Neural cell (in vitro differentiated cells): ENCODE data around the gene SAP30L. TPM values are rescaled to one million over a fixed set of nuclear protein-coding genes. Genes with fewer than 3 reads are reported as not detected.

Experiments used
- H2AFZ ChIP-seq: fragments of 200-600, 300-800 bp; sonication (generic), shearing (Covaris generic); 2 replicates; pipeline ENCODE4 v1.6.0; 2014; ENCODE audit warnings: low read depth, mild to moderate bottlenecking, antibody characterized with exemption, low read length, moderate library complexity
- H3F3A ChIP-seq: fragments of 200-600 bp; shearing (Covaris generic); 2 replicates; pipeline ENCODE4 v1.6.1; 2016; ENCODE audit warnings: mild to moderate bottlenecking, moderate library complexity, mixed read lengths, antibody characterized with exemption, low read length; ENCODE audit not compliant: insufficient read depth, poor library complexity, severe bottlenecking
- H3K27ac ChIP-seq: fragments of 200-600, 300-800 bp; sonication (generic), shearing (Covaris generic); 2 replicates; pipeline ENCODE4 v1.5.1; 2014; ENCODE audit warnings: mild to moderate bottlenecking, low read length, moderate library complexity
- H3K27me3 ChIP-seq: fragments of 300-800, 200-600 bp; sonication (generic), shearing (Covaris generic); 2 replicates; pipeline ENCODE4 v1.6.0; 2014; ENCODE audit warnings: mild to moderate bottlenecking, low read depth, low read length, moderate library complexity; ENCODE audit not compliant: insufficient read depth
- H3K36me3 ChIP-seq: fragments of 300-800, 200-600 bp; sonication (generic), shearing (Covaris generic); 2 replicates; pipeline ENCODE4 v1.5.1; 2014; ENCODE audit warnings: mild to moderate bottlenecking, antibody characterized with exemption, low read length, moderate library complexity; ENCODE audit not compliant: insufficient read depth
- H3K4me2 ChIP-seq: fragments of 300-800, 200-600 bp; sonication (generic), shearing (Covaris generic); 2 replicates; pipeline ENCODE4 v1.6.0; 2014; ENCODE audit warnings: mild to moderate bottlenecking, low read length
- H3K4me3 ChIP-seq: fragments of 300-800, 200-600 bp; sonication (generic), shearing (Covaris generic); 2 replicates; pipeline ENCODE4 v1.5.1; 2014; ENCODE audit warnings: mild to moderate bottlenecking, low read length, moderate library complexity
- H3K79me2 ChIP-seq: fragments of 200-600 bp; shearing (Covaris generic); replicated peaks from 2 replicates; pipeline ENCODE4 v1.6.0; 2014; ENCODE audit warnings: mild to moderate bottlenecking, low read length, moderate library complexity; ENCODE audit not compliant: insufficient read depth
- H3K9ac ChIP-seq: fragments of 300-800, 200-600 bp; sonication (generic), shearing (Covaris generic); 2 replicates; pipeline ENCODE4 v1.6.1; 2016; ENCODE audit warnings: mild to moderate bottlenecking, low read length, mixed read lengths
- H3K9me2 ChIP-seq: fragments of 200-600 bp; shearing (Covaris generic); 2 replicates; pipeline ENCODE4 v1.6.1; 2016; ENCODE audit warnings: mild to moderate bottlenecking, low read length, mixed read lengths; ENCODE audit not compliant: insufficient read depth
- H3K9me3 ChIP-seq: fragments of 200-600, 300-800 bp; sonication (generic), shearing (Covaris generic); 2 replicates; pipeline ENCODE4 v1.6.1; 2016; ENCODE audit warnings: mild to moderate bottlenecking, mixed run types, low read length, moderate library complexity, mixed read lengths
- H4K20me1 ChIP-seq: fragments of 200-600 bp; shearing (Covaris generic); 2 replicates; pipeline ENCODE4 v1.6.1; 2016; ENCODE audit warnings: mild to moderate bottlenecking, mixed run types; ENCODE audit not compliant: insufficient read depth
- EP300 ChIP-seq: fragments of 450-650 bp; conservative IDR thresholded peaks from 2 replicates; pipeline ENCODE4 v1.6.1; 2014; ENCODE audit warnings: antibody characterized with exemption, mild to moderate bottlenecking, moderate library complexity; ENCODE audit not compliant: poor library complexity, severe bottlenecking
- EZH2 ChIP-seq: fragments of 200-600, 300-800 bp; shearing (Covaris generic), sonication (generic); IDR thresholded peaks from 2 replicates; pipeline ENCODE4 v1.6.1; 2014; ENCODE audit warnings: antibody characterized with exemption, low read length, borderline replicate concordance, mild to moderate bottlenecking; ENCODE audit not compliant: insufficient read depth, poor library complexity, severe bottlenecking
- MXI1 ChIP-seq: fragments of 450-650 bp; conservative IDR thresholded peaks from 2 replicates; pipeline ENCODE4 v1.6.1; 2014; ENCODE audit warnings: antibody characterized with exemption, mild to moderate bottlenecking; ENCODE audit not compliant: poor library complexity, severe bottlenecking
- POLR2AphosphoS5 ChIP-seq: IDR thresholded peaks from 2 replicates; pipeline ENCODE4 v1.6.1; 2012
- RAD21 ChIP-seq: fragments of 450-650 bp; conservative IDR thresholded peaks from 2 replicates; pipeline ENCODE4 v1.6.1; 2014; ENCODE audit warnings: antibody characterized with exemption, mild to moderate bottlenecking, moderate library complexity
- SMC3 ChIP-seq: fragments of 450-650 bp; conservative IDR thresholded peaks from 2 replicates; pipeline ENCODE4 v1.6.1; 2014; ENCODE audit warnings: antibody characterized with exemption, mild to moderate bottlenecking, moderate library complexity; ENCODE audit not compliant: poor library complexity
- TAF1 ChIP-seq: IDR thresholded peaks from 2 replicates; pipeline ENCODE4 v1.6.1; 2012; ENCODE audit warnings: low read depth
- polyA plus RNA-seq: library from polyadenylated mRNA; depleted of rRNA; stranded (reverse); fragments of >200 nt; gene quantifications from 2 replicates; pipeline ENCODE4 v1.2.3, GENCODE V29; 2014
- TF ChIP-seq, protein P1 (sequence below): fragments of 450-650 bp; IDR thresholded peaks from 2 replicates; pipeline ENCODE4 v1.5.1; 2014; ENCODE audit warnings: antibody characterized with exemption, mild to moderate bottlenecking, moderate library complexity; ENCODE audit not compliant: poor library complexity, severe bottlenecking
- TF ChIP-seq, protein P2 (sequence below): IDR thresholded peaks from 2 replicates; pipeline ENCODE4 v1.6.1; 2012; ENCODE audit warnings: borderline replicate concordance

SAP30L gene
- polyA plus RNA-seq, 1 donor from 2014 or later: 18.5 TPM

DNA sequence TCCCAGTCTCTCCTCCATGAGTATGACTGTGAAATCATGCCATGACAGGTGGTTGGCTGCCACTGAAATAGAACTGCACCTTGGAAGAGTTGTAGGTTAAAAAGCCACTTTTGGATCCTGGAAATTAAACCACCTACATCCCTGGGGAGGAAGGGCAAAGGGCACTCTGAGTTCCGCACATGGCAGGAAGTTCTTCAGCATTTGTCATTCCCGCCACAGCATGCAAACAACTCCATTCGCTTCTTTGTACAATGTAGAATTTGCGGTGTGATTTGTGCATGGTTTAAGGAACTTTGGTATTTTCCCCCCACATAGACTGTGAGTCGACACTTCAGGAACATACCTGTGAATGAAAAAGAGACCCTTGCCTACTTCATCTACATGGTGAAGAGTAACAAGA is 9.8 kb downstream of the SAP30L start:
- H3F3A ChIP-seq: no peaks in the 10 kb centered on the region
- H3K4me2 ChIP-seq: no peak overlapping the region
- H3K79me2 ChIP-seq: no peaks in the 10 kb centered on the region
- H3K9ac ChIP-seq: no peak overlapping the region
- H2AFZ ChIP-seq: no peak overlapping the region
- no peak overlapping the region for H3K27ac ChIP-seq
- peaks cover 10% of the 10 kb centered on the region for H3K36me3 ChIP-seq
- no peaks in the 10 kb centered on the region for H3K9me3 ChIP-seq
- H3K9me2 ChIP-seq: no peaks in the 10 kb centered on the region
- no peak overlapping the region for H3K4me3 ChIP-seq
- no peak for TF ChIP-seq TAF1
- no peak for TF ChIP-seq SMC3
- no peak for TF ChIP-seq POLR2AphosphoS5
- TF ChIP-seq, protein P1, sequence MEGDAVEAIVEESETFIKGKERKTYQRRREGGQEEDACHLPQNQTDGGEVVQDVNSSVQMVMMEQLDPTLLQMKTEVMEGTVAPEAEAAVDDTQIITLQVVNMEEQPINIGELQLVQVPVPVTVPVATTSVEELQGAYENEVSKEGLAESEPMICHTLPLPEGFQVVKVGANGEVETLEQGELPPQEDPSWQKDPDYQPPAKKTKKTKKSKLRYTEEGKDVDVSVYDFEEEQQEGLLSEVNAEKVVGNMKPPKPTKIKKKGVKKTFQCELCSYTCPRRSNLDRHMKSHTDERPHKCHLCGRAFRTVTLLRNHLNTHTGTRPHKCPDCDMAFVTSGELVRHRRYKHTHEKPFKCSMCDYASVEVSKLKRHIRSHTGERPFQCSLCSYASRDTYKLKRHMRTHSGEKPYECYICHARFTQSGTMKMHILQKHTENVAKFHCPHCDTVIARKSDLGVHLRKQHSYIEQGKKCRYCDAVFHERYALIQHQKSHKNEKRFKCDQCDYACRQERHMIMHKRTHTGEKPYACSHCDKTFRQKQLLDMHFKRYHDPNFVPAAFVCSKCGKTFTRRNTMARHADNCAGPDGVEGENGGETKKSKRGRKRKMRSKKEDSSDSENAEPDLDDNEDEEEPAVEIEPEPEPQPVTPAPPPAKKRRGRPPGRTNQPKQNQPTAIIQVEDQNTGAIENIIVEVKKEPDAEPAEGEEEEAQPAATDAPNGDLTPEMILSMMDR: no peak
- TF ChIP-seq, protein P2, sequence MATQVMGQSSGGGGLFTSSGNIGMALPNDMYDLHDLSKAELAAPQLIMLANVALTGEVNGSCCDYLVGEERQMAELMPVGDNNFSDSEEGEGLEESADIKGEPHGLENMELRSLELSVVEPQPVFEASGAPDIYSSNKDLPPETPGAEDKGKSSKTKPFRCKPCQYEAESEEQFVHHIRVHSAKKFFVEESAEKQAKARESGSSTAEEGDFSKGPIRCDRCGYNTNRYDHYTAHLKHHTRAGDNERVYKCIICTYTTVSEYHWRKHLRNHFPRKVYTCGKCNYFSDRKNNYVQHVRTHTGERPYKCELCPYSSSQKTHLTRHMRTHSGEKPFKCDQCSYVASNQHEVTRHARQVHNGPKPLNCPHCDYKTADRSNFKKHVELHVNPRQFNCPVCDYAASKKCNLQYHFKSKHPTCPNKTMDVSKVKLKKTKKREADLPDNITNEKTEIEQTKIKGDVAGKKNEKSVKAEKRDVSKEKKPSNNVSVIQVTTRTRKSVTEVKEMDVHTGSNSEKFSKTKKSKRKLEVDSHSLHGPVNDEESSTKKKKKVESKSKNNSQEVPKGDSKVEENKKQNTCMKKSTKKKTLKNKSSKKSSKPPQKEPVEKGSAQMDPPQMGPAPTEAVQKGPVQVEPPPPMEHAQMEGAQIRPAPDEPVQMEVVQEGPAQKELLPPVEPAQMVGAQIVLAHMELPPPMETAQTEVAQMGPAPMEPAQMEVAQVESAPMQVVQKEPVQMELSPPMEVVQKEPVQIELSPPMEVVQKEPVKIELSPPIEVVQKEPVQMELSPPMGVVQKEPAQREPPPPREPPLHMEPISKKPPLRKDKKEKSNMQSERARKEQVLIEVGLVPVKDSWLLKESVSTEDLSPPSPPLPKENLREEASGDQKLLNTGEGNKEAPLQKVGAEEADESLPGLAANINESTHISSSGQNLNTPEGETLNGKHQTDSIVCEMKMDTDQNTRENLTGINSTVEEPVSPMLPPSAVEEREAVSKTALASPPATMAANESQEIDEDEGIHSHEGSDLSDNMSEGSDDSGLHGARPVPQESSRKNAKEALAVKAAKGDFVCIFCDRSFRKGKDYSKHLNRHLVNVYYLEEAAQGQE: no peak
- TF ChIP-seq EP300: no peak
- TF ChIP-seq EZH2: no peak
- no peak for TF ChIP-seq RAD21
- TF ChIP-seq MXI1: no peak
- no peaks in the 10 kb centered on the region for H4K20me1 ChIP-seq
- no peaks in the 10 kb centered on the region for H3K27me3 ChIP-seq

DNA sequence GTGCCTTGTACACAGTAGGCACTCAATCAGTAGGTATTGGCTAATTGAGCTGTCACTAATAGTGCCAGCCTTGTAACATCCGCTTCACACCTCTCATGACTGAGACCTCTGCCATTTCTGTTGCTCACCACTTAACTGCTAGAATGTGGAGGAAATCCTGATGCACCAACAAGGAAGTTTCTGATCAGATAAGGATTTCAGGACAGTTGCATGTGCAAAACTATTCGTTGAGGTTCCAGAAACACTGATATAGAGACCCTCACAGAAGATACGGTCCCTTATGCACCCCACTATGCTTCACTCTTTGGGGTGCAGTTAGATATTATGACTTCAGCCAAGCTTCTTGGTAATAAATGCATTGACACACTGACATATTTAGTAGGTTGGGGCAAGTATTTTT is 10.7 kb downstream of the SAP30L start:
- Histone ChIP-seq H2AFZ (no peak overlapping the region), H3K36me3 (peaks cover 10% of the 10 kb centered on the region), H3K9me3 (no peaks in the 10 kb centered on the region), H3K9ac (no peak overlapping the region), H3K27me3 (no peaks in the 10 kb centered on the region), H3K79me2 (no peaks in the 10 kb centered on the region), H3K9me2 (no peaks in the 10 kb centered on the region), H4K20me1 (no peaks in the 10 kb centered on the region), H3K4me2 (no peak overlapping the region), H3K4me3 (no peak overlapping the region), H3F3A (no peaks in the 10 kb centered on the region), H3K27ac (no peak overlapping the region)
- TF ChIP-seq SMC3 (no peak), TAF1 (no peak), MXI1 (no peak), POLR2AphosphoS5 (no peak), EZH2 (no peak), EP300 (no peak), RAD21 (no peak)
- TF ChIP-seq, protein P2: no peak
- TF ChIP-seq, protein P1: no peak
